BE2C (cell line): Measurements from ENCODE around the gene MAP6. TPM values are rescaled to one million over a fixed set of nuclear protein-coding genes. Genes with fewer than 3 reads are reported as not detected.

ENCODE experiments used
- DNase-seq: peaks from one replicate; pipeline ENCODE4 v3.0.0-alpha.2; 2020
- H3K27me3 ChIP-seq: fragments of 250-450 bp; sonication (Bioruptor Pico); 2 replicates; pipeline ENCODE4 v1.5.1; 2020; ENCODE audit warnings: mild to moderate bottlenecking
- H3K36me3 ChIP-seq: fragments of 250-450 bp; sonication (Bioruptor Pico); 2 replicates; pipeline ENCODE4 v1.5.1; 2020; ENCODE audit warnings: mild to moderate bottlenecking
- H3K4me1 ChIP-seq: fragments of 250-450 bp; sonication (Bioruptor Pico); 2 replicates; pipeline ENCODE4 v1.5.1; 2020
- H3K4me3 ChIP-seq: 2 replicates; pipeline ENCODE4 v1.5.1; 2011; ENCODE audit warnings: low read depth, low read length
- H3K9me3 ChIP-seq: fragments of 250-450 bp; sonication (Bioruptor Pico); 2 replicates; pipeline ENCODE4 v1.5.1; 2020
- CTCF ChIP-seq: IDR thresholded peaks from 2 replicates; pipeline ENCODE4 v1.5.1; 2012; ENCODE audit warnings: mild to moderate bottlenecking, low read depth, low read length
- polyA plus RNA-seq: library from polyadenylated mRNA; unstranded; fragments of >200 nt; gene quantifications from one replicate; pipeline ENCODE4 v1.2.1, GENCODE V29; 2012; ENCODE audit warnings: low read depth, missing spikeins; ENCODE audit not compliant: insufficient read length, insufficient read depth

MAP6 gene
- polyA plus RNA-seq, result 33.4 TPM

GRCh38 chr11:75668451-75669297 is at the start of gene MAP6:
Gene MAP6 (minus strand): TSS chr11:75669038. CDS start chr11:75668369, 669 bp downstream.
- Histone ChIP-seq H3K27me3 (peaks cover 37% of the 10 kb centered on the region), H3K4me3 (peak within 1 kb of the TSS; percentile 61), H3K4me1 (peaks cover 6% of the 10 kb centered on the region), H3K9me3 (no peaks in the 10 kb centered on the region), H3K36me3 (no peaks in the 10 kb centered on the region)
- no peak for TF ChIP-seq CTCF
- DNase-seq, result peak; percentile 64

- DNase-seq, result no peak
- TF ChIP-seq CTCF, result no peak
- H3K4me3 ChIP-seq, result no peak within 1 kb of the TSS
- no peaks in the 10 kb centered on the region for H3K9me3 ChIP-seq
- H3K4me1 ChIP-seq, result peaks cover 2% of the 10 kb centered on the region; the same call in 1 of the 2 replicates
- H3K36me3 ChIP-seq, result no peaks in the 10 kb centered on the region
- no peaks in the 10 kb centered on the region for H3K27me3 ChIP-seq
These were observed 49.0 kb upstream of the MAP6 start, which contains the start of gene MOGAT2 for GRCh38 chr11:75717608-75718418. Gene MOGAT2 (plus strand): TSS chr11:75717838. CDS start chr11:75717889, 51 bp downstream.

- no peaks in the 10 kb centered on the region for H3K36me3 ChIP-seq
- H3K4me1 ChIP-seq, result peaks cover 2% of the 10 kb centered on the region; the same call in 1 of the 2 replicates
- DNase-seq, result no peak
- H3K9me3 ChIP-seq, result no peaks in the 10 kb centered on the region
- H3K4me3 ChIP-seq, result no peak overlapping the region
- no peak for TF ChIP-seq CTCF
- H3K27me3 ChIP-seq, result no peaks in the 10 kb centered on the region
These were observed 47.8 kb upstream of the MAP6 start for GRCh38 chr11:75716659-75717058.

- no peaks in the 10 kb centered on the region for H3K27me3 ChIP-seq
- DNase-seq, result no peak
These were observed 46.9 kb upstream of the MAP6 start for GRCh38 chr11:75715688-75716087.

GRCh38 chr11:75714211-75714610 is 45.4 kb upstream of the MAP6 start:
- DNase-seq, result no peak
- Histone ChIP-seq H3K36me3 (no peaks in the 10 kb centered on the region), H3K4me1 (peaks cover 2% of the 10 kb centered on the region; the same call in 1 of the 2 replicates), H3K9me3 (no peaks in the 10 kb centered on the region), H3K27me3 (no peaks in the 10 kb centered on the region), H3K4me3 (peak overlapping the region; percentile 9; the same call in 1 of the 2 replicates)
- no peak for TF ChIP-seq CTCF

More at GRCh38 chr11:75715688-75716087, 46.9 kb upstream of the MAP6 start:
- Histone ChIP-seq H3K36me3 (no peaks in the 10 kb centered on the region), H3K4me1 (peaks cover 2% of the 10 kb centered on the region; the same call in 1 of the 2 replicates), H3K4me3 (no peak overlapping the region), H3K9me3 (no peaks in the 10 kb centered on the region)
- TF ChIP-seq CTCF, result no peak
